RCC 7860 (cell line): Measurements from ENCODE around the gene NPTN.
"Not testable (repeated sequence)": the region's sequence is repeated elsewhere in the genome, so short reads cannot be mapped to it uniquely, and the experiment has no call there.

Source experiments
- DNase-seq: peaks from one replicate; pipeline ENCODE4 v3.0.0-alpha.2; 2015; ENCODE audit warnings: low spot score
- FAIRE-seq: peaks from 2 replicates; lab custom pipeline; 2012; peaks lifted over from hg19 to GRCh38; lab: Jason Lieb, UNC

NPTN gene

DNA sequence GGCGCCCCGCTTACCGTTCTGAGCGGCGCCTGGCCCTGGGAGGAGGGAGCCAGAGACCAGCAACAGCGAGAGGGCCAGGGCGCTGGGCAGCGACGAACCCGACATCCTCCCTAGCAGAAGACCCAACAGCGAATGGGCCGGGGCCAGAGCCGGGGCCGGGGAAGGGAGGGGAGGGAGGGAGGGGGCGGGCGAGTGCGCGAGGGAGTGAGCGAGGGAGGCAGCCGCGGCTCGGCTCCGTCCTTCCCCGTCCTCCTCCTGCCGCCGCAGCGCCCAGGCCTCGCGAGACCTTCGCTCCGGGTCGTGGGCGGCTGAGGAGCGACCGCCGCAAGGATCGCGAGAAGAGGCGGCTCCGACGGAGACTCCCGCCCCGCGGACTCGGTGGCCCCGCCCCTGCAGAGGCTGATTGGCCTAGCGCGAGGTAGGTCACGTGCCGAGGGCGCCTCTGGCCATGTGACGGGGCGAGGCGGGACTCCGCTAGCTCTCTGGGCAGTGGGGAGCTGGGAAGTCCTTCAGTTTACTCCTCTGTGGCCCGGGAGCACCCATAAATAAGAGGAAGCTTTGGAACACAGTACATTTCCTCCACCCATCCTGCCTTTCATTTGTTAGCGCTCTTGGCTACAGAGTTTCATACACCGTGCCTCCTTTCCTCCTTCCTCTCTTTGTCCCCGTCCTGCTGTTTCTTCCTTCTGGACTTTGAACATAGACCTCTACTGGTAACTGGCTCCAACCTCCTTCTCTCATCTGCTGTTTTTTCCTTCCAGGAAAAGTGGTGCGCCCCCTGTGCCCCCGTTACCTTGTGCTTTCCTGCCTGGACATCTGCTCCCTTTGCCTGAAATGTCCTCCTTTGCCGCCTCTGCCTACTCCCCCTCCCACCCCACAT, at the start of gene NPTN:
TSS of gene NPTN (minus strand) at position 279 of the 880 bp plus-strand sequence. CDS start at position 105, 174 bp downstream.
- peak; percentile 5 for FAIRE-seq
- peak; percentile 92 for DNase-seq

DNA sequence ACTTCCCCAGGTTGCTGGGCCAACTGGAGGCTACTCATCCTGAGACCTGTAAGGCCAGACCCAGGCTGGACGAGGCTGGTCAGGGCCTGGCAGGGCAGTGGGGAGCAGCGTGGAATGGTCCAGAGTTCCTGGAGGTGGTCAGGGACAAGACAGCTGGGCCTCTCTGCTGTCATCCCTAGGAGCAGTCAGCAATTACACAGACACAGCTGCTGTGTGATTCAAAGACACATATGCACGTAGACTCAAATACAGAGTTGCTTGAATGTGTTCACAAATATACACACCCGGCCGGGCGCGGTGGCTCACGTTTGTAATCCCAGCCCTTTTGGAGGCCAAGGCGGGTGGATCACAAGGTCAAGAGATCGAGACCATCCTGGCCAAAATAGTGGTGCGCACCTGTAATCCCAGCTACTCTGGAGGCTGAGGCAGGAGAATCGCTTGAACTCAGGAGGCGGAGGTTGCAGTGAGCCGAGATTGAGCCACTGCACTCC, 49.5 kb upstream of the NPTN start:
- DNase-seq, result no peak
- FAIRE-seq, result no peak

DNA sequence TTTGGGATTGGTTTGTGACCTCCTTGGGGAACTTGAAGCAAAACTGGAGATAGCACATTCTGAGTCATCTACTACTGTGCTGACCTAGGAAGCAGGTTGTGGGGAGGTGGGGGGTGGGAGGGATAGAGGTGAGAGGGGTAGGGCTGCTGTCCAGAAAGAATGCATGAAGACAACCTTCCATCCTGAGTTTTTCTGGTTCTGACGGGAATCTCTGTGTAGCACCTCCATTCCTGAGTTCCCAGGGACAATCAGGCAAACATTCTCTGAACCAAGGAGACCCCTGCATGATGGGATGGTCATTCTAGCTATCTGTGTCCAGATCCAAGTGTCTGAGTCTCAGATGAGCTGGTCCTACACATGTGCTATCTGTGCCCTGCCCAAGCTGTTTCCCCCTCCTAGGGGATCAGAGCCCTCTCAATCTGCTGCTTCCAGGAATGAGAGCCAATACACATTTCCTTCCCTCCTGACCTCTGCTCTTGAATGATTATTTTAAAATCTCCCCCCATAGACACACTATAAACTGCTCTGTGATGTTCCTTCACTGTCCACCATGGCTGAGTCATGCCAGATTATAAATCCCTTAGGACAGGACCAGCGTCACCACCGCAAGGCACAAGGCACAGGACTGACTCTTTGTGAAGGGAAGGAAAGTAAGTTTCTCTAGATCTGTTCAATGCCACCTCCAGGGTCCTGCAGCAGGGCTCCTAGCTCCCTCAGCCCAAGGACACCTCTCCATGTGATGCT, 48.8 kb upstream of the NPTN start:
- no peak for DNase-seq

DNA sequence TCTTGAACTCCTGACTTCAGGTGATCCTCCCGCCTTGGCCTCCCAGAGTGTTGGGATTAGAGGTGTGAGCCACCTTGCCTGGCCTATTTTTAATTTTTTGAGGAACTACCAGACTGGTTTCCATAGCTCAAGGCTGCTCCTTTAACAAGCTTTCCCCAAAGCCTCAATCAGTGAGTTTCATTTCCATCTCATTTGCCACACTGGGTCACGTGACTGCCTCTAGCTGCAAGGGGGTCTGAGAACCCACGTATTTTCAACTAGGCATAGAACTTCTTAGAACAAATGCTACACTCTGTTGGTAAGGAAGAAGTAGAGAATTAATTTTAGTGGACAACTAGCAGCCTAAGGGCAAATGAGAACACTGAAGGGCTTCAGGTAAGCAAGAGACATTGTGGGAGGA, 47.9 kb upstream of the NPTN start:
- FAIRE-seq, result no peak
- no peak for DNase-seq

More for the DNA sequence above, 48.8 kb upstream of the NPTN start:
- no peak for FAIRE-seq

DNA sequence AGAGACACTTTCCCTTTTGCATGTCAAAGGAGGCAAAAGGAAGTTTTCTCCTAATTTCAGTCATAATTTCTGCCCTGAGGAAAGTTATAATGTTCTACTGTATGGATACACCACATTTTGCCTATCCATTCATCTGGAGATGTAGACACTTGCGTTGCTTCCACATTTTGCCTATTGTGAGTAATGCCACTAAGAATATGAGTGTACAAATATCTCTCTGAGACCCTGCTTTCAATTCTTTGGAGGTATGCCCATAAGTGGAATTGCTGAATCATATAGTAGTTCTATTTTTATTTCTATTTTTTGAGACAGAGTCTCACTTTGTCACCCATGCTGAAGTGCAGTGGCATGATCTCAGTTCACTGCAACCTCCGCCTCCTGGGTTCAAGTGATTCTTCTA, 47.4 kb upstream of the NPTN start:
- DNase-seq (no peak), FAIRE-seq (no peak)

- DNase-seq (no peak), FAIRE-seq (no peak)
Observed at GRCh38 chr15:73679964-73680363, 46.8 kb upstream of the NPTN start.

GRCh38 chr15:73679180-73679579, 46.0 kb upstream of the NPTN start:
- DNase-seq, result no peak
- FAIRE-seq, result no peak

GRCh38 chr15:73678498-73678897, 45.3 kb upstream of the NPTN start:
- no peak for FAIRE-seq
- no peak for DNase-seq

DNA sequence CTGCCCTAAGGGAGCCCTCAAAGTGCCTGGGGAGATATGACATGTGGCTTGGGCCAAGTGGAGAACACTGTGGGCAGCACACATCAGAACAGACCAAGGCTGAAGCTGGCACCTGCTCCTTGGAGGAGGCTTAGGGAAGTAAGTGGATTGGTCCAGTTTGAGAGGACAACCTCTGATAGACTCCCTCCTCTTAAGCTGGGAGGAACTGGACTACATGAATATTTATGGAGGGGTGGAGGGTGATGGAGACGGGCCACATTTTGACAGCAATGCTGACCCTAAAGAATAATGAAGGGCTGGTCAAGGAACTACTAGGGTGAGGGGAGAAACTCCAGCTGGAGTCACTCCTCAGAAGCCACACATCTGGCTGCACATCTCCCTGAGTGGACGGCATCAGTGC, 44.5 kb upstream of the NPTN start:
- DNase-seq (no peak), FAIRE-seq (no peak)

DNA sequence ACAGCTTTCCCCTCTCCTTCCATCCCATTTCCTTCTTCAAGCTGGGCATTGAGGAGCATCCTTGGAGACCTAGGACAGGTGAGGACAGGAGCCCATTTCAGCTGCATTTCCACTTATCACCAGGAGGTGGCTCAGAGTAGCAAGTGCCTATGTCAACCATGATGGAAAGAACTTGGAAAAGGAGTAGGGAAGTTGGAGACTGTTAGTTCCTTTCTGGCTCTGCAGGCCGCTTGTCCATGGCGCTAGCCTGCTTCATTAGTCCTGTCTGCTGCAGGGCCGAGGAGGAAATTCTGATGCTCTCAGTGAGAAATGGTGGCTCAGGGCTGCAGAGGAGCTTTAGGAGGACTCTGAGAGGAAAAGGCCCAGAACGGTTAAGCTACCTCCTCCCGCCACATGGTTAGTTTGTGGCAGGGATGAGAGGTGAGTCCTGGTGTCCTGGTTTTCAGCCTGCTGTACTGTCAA, 44.0 kb upstream of the NPTN start:
- FAIRE-seq (no peak), DNase-seq (peak; percentile 33)

GRCh38 chr15:73674587-73674986, 41.4 kb upstream of the NPTN start:
- no peak for DNase-seq
- no peak for FAIRE-seq

DNA sequence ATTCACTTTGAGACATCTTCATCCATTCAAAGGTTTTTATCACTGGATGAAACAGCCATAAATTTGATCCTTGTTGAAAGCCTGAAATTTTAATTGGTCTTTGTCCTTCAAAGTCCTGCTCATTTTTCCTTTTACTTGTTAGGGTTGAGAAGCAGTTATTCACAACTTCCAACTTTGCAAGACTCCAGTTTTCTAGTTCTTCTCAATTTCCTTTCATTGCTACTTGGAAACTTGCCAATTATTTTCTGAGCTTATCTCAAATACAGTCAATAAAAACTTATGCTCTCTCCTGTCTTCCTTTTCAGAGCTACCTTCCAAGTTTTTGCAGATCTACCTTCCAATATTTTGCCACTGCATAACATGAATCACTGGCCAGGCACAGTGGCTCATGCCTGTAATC, 27.3 kb upstream of the NPTN start:
- DNase-seq (no peak), FAIRE-seq (no peak)

DNA sequence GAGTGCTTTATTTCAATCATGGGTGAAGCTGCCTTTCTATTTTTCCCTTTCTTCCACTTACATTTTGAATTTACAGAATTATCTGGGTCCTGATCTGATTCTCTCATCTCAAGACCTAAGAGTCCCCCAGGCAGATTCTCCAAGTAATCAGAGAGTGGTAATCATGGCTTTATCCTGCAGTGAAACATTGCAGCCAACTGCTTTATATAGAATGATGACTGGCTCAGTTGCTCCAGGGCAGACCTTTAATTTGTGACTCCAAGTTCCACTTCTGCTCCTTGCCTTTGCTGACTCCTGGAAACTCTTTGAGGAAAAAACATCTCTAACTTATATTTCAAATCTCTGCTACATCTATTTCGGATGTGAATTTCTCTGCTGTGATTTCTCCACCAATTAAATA, 25.5 kb upstream of the NPTN start:
- FAIRE-seq (no peak), DNase-seq (no peak)

DNA sequence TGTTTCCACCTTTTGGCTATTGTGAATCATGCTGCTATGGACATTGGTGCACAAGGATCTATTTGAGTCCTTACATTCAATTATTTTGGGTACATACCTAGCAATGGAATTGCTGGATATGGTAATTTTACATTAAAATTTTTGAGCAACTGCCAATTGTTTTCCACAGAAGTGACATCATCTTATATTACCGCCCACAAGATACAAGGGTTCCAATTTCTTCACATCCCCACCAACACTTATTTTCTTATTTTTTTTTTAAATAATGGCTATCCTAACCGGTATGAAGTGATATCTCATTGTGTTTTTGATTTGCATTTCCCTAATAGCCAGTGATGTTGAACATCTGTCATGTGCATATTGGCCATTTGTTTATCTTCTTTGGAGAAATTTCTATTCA, 22.5 kb upstream of the NPTN start:
- FAIRE-seq (no peak), DNase-seq (no peak)

- FAIRE-seq (no peak), DNase-seq (no peak)
Observed at GRCh38 chr15:73654659-73655058, 21.5 kb upstream of the NPTN start.

GRCh38 chr15:73650416-73651126, 17.4 kb upstream of the NPTN start:
- FAIRE-seq (no peak), DNase-seq (no peak)

DNA sequence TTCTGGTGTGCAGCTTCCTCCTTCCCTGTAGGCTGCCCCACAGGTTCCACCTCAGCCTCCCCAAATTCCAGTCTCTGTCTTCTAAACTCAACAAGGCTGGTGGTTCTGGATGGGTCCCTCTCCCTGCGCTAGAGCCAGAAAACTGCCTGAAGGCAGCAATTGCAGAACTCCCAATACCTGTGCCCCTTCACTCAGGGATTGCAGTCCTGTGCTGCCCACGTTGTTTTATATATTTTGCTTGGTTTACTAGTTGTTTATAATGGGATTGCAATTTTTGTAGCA, 14.8 kb upstream of the NPTN start:
- DNase-seq, result no peak
- FAIRE-seq, result no peak

DNA sequence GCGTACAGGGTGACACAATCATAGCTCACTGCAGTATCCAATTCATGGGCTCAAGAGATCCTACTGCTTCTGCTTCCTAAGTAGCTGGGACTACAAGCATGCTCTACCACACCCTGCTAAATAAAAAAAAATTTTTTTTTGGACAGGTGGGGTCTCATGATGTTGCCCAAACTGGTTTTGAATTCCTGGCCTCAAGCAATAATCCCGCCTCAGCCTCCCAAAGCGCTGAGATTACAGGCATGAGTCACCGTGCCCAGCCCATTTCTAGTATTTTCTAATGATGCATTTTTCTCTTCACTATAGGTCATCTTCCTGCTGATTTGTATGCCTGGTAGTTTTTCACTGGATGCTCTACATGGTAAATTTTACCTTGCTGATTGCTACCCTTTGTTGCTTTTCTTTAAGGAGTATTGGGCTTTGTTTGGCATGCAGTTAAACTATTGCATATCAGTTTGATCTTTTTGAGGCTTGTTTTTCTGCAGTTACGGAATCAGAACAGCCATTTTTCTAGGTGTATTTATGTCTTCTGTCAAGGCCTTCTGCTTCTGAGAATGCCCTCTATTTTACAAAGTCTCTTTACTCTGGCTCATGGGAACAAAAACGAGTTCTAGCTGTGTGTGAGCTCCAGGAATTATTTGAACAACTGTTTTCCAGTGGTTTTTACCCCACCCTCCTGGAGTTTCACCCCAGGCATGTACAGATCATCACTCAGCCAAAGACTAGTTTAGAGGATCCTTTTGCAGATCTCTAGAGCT, 14.2 kb upstream of the NPTN start:
- DNase-seq (no peak), FAIRE-seq (no peak)

DNA sequence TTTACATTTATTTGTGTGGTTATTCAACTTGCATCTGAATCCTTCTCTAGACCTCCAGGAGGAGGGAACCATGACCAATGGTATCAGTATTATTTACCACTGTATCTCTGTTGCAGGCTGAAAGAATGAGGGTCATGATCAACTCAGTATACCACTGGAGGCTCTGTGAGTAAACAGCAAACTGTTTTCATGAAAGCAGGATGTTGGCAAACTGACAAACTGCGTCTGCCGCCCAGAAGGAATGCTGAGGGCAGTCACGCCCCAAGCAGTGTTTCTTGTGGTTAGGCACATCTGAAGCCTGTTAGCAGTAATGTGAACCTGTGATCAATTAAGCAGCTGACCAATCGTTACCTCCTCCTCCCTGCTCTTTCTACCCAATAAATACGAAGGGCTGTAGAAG, 6.3 kb upstream of the NPTN start:
- not testable (repeated sequence) for DNase-seq, FAIRE-seq

DNA sequence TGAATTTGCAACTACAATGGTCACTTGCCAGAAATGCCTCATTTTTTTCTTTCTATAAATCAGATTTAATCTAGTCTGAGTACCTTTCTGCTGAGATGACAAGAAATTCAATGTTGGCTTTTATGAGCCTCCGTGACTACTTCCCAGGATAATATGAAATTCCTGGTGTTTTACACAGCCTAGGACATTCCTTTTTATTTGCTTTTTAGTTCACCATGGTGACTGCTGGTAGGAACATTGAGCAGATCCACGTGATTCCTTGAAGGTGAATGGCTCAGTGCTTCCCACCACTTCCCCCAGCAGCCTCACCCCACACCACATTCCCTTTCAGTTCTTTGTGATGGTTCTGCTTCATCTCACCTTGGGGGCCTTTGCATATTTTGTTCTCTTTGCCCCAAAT, 4.3 kb upstream of the NPTN start:
- FAIRE-seq (no peak), DNase-seq (peak; percentile 47)
